Measurements from ENCODE around the gene DUSP2. TPM values are rescaled to one million over a fixed set of nuclear protein-coding genes. Genes with fewer than 3 reads are reported as not detected.
A peak's percentile ranks its signal among the peaks of the same experiment; 100 is the strongest.

Gene DUSP2
- 10 to 100 TPM; 10.1 to 17.9 (median 11.5) TPM for total RNA-seq (2021; fragmentation: NEBNext Ultra II Directional; extraction: Animal tissue kit (Norgen Biotek cat#: 25700))
- long read RNA-seq, transcript DUSP2-201 (4 exons, 1,688 nt) = major isoform, 66 of 72 reads
- long read RNA-seq, partial matches to known transcripts = 3 of 72 reads
- long read RNA-seq, other reads (novel, unspliced or antisense) = 2 of 72 reads

- Mint-ChIP-seq H3K27ac (peak within 1 kb of the TSS; percentile 24), H3K4me1 (ENCODE audit: low read depth) (peaks cover 55% of the 10 kb centered on the region), H3K9me3 (no peaks in the 10 kb centered on the region), H3K4me3 (peak within 1 kb of the TSS; percentile 89), H3K27me3 (ENCODE audit: insufficient read depth) (no peaks in the 10 kb centered on the region; the same call in 1 of the 2 replicates), H3K36me3 (ENCODE audit: low read depth) (peaks cover 8% of the 10 kb centered on the region; the same call in 1 of the 2 replicates)
- no peak for TF ChIP-seq CTCF (IDR thresholded peaks at IDR 0.05)
- peak; percentile 55 for DNase-seq
Measured at GRCh38 chr2:96145036-96145847, at the start of gene DUSP2. TSS of gene DUSP2 (minus strand) at chr2:96145440. CDS start at chr2:96145354, 86 bp downstream.

GRCh38 chr2:96191937-96192670, 46.9 kb upstream of the DUSP2 start:
- Mint-ChIP-seq H3K36me3 (ENCODE audit: low read depth) (peaks cover 44% of the 10 kb centered on the region), H3K4me1 (ENCODE audit: low read depth) (peaks cover 52% of the 10 kb centered on the region), H3K27ac (peak overlapping the region; percentile 35), H3K9me3 (no peaks in the 10 kb centered on the region), H3K27me3 (ENCODE audit: insufficient read depth) (no peaks in the 10 kb centered on the region; the same call in none of the 2 replicates), H3K4me3 (no peak overlapping the region)
- TF ChIP-seq CTCF (IDR thresholded peaks at IDR 0.05) = no peak
- DNase-seq = no peak

GRCh38 chr2:96188821-96189526, 43.7 kb upstream of the DUSP2 start:
- no peak for DNase-seq
- Mint-ChIP-seq H3K4me1 (ENCODE audit: low read depth) (peaks cover 31% of the 10 kb centered on the region), H3K27ac (no peak overlapping the region), H3K4me3 (no peak overlapping the region), H3K27me3 (ENCODE audit: insufficient read depth) (peaks cover 3% of the 10 kb centered on the region), H3K36me3 (ENCODE audit: low read depth) (peaks cover 60% of the 10 kb centered on the region), H3K9me3 (no peaks in the 10 kb centered on the region)
- no peak for TF ChIP-seq CTCF (IDR thresholded peaks at IDR 0.05)

GRCh38 chr2:96186562-96186961, 41.3 kb upstream of the DUSP2 start:
- DNase-seq = no peak
- Mint-ChIP-seq H3K27ac (peak overlapping the region; percentile 62; the same call in 1 of the 2 replicates), H3K36me3 (ENCODE audit: low read depth) (peaks cover 44% of the 10 kb centered on the region), H3K9me3 (no peaks in the 10 kb centered on the region), H3K4me1 (ENCODE audit: low read depth) (peaks cover 12% of the 10 kb centered on the region; the same call in 1 of the 2 replicates), H3K27me3 (ENCODE audit: insufficient read depth) (peaks cover 3% of the 10 kb centered on the region), H3K4me3 (no peak overlapping the region)
- no peak for TF ChIP-seq CTCF (IDR thresholded peaks at IDR 0.05)

- H3K36me3 Mint-ChIP-seq (ENCODE audit: low read depth) = peaks cover 39% of the 10 kb centered on the region
- TF ChIP-seq CTCF (IDR thresholded peaks at IDR 0.05) = no peak
- peaks cover 3% of the 10 kb centered on the region for H3K27me3 Mint-ChIP-seq (ENCODE audit: insufficient read depth)
- H3K4me1 Mint-ChIP-seq (ENCODE audit: low read depth) = peaks cover 8% of the 10 kb centered on the region; the same call in 1 of the 2 replicates
- no peaks in the 10 kb centered on the region for H3K9me3 Mint-ChIP-seq
- peak overlapping the region; percentile 23 for H3K27ac Mint-ChIP-seq
- no peak for DNase-seq
- H3K4me3 Mint-ChIP-seq = no peak overlapping the region
Measured at GRCh38 chr2:96185516-96185915, 40.3 kb upstream of the DUSP2 start.
